Natural killer cell (primary cell): Measurements from ENCODE around the gene FMN1. TPM values are rescaled to one million over a fixed set of nuclear protein-coding genes. Genes with fewer than 3 reads are reported as not detected.
A peak's percentile ranks its signal among the peaks of the same experiment; 100 is the strongest.

ENCODE experiments used
- ATAC-seq, 3 donors: fragments of 150-1000 bp in 2 of 3; fragments of 200-7000 bp in 1 of 3; cut with Tn5 transposase; 1 replicate in 1 of 3; 2 replicates in 2 of 3; pipeline ENCODE4 v1.10.0; 2021; ENCODE audit warnings: mild to moderate bottlenecking in 2 of 3, moderate library complexity in 2 of 3
- DNase-seq, 2 donors: peaks; one replicate each; pipeline versions ENCODE4 v3.0.0 to v3.0.0-alpha.2; 2013 to 2021; ENCODE audit warnings: mixed read lengths in 1 of 2
- H3K27ac ChIP-seq: one replicate; pipeline ENCODE4 v1.5.1; 2013; ENCODE audit warnings: mild to moderate bottlenecking, low read length
- H3K27me3 ChIP-seq: one replicate; pipeline ENCODE4 v1.6.1; 2013; ENCODE audit warnings: low read length; ENCODE audit not compliant: control insufficient read depth, insufficient read depth
- H3K36me3 ChIP-seq: one replicate; pipeline ENCODE4 v1.6.1; 2013; ENCODE audit warnings: low read length; ENCODE audit not compliant: control insufficient read depth, insufficient read depth
- H3K4me1 ChIP-seq: one replicate; pipeline ENCODE4 v1.6.1; 2013; ENCODE audit warnings: low read length; ENCODE audit not compliant: control insufficient read depth, insufficient read depth
- H3K4me3 ChIP-seq: one replicate; pipeline ENCODE4 v1.5.1; 2013; ENCODE audit warnings: low read length
- H3K9me3 ChIP-seq: one replicate; pipeline ENCODE4 v1.6.1; 2013; ENCODE audit warnings: low read length; ENCODE audit not compliant: control insufficient read depth, insufficient read depth
- H3K27ac Mint-ChIP-seq, 2 donors: one replicate each; pipeline ENCODE4 v1.8.0; 2022; ENCODE audit warnings: mild to moderate bottlenecking in 2 of 2, mixed read lengths in 2 of 2, moderate library complexity in 1 of 2
- H3K27me3 Mint-ChIP-seq, 2 donors: one replicate each; pipeline ENCODE4 v1.8.0; 2022; ENCODE audit warnings: low read depth in 2 of 2, mixed read lengths in 2 of 2
- H3K36me3 Mint-ChIP-seq: one replicate; pipeline ENCODE4 v1.8.0; 2022; ENCODE audit warnings: mixed read lengths
- H3K4me1 Mint-ChIP-seq, 2 donors: one replicate each; pipeline ENCODE4 v1.8.0; 2022; ENCODE audit warnings: mixed read lengths in 2 of 2
- H3K4me3 Mint-ChIP-seq: one replicate; pipeline ENCODE4 v1.8.0; 2022; ENCODE audit warnings: mild to moderate bottlenecking, moderate library complexity, mixed read lengths
- H3K9me3 Mint-ChIP-seq, 2 donors: one replicate each; pipeline ENCODE4 v1.8.0; 2022; ENCODE audit warnings: mixed read lengths in 2 of 2
- CTCF ChIP-seq: fragments of 200-600 bp; IDR thresholded peaks from one replicate; pipeline ENCODE4 v1.8.0; 2022; ENCODE audit warnings: antibody characterized with exemption
- WGBS: methylation state at CpG from one replicate; pipeline ENCODE4 v1.1.7; 2013; ENCODE audit warnings: missing lambda C conversion rate; ENCODE audit not compliant: insufficient coverage; 5-methylcytosine and 5-hydroxymethylcytosine counted together
- intact Hi-C: fragments of 100-400 bp; cut with micrococcal nuclease; formaldehyde crosslinking; loops from one replicate; pipeline ENCODE4 v1.14.2; 2022
- total RNA-seq, 4 donors: library from RNA; stranded (reverse); fragments of 120-200 nt in 1 of 4; gene quantifications; one replicate each; pipeline versions ENCODE4 v1.2.3 to v1.2.4, GENCODE V29; 2013 to 2022

FMN1 gene
- total RNA-seq, 3 donors from 2014 or later (not counting 1 experiment from before 2014, with no cell fraction given): 2.0 to 19.2 (median 2.2) TPM

GRCh38 chr15:33135355-33135781 is 59.1 kb downstream of the FMN1 start:
- Mint-ChIP-seq H3K27ac (no peak overlapping the region), H3K4me3 (no peak overlapping the region), H3K4me1 (peaks cover 0 to 5% of the 10 kb centered on the region in 2 donors), H3K9me3 (no peaks in the 10 kb centered on the region), H3K36me3 (no peaks in the 10 kb centered on the region), H3K27me3 (peaks cover 0 to 34% of the 10 kb centered on the region in 2 donors)
- no peak for DNase-seq
- H3K4me1 ChIP-seq: no peaks in the 10 kb centered on the region
- no peaks in the 10 kb centered on the region for H3K9me3 ChIP-seq
- no peak for TF ChIP-seq CTCF
- ATAC-seq: no peak
- no peak overlapping the region for H3K27ac ChIP-seq
- H3K27me3 ChIP-seq: no peaks in the 10 kb centered on the region
- H3K4me3 ChIP-seq: no peak overlapping the region
- no peaks in the 10 kb centered on the region for H3K36me3 ChIP-seq
- 64% methylated on average over 5 of the region's 5 CpGs for WGBS
- intact Hi-C loops: no loop called here

GRCh38 chr15:33132722-33133345 is 61.7 kb downstream of the FMN1 start:
- Histone ChIP-seq H3K9me3 (no peaks in the 10 kb centered on the region), H3K27ac (no peak overlapping the region), H3K4me1 (no peaks in the 10 kb centered on the region), H3K4me3 (no peak overlapping the region), H3K36me3 (no peaks in the 10 kb centered on the region), H3K27me3 (no peaks in the 10 kb centered on the region)
- H3K4me3 Mint-ChIP-seq: no peak overlapping the region
- DNase-seq (peak in 1 of 2 donors; percentile 59), ATAC-seq (no peak)
- peaks cover 0 to 26% of the 10 kb centered on the region in 2 donors for H3K27me3 Mint-ChIP-seq
- 93% methylated on average over 3 of the region's 3 CpGs for WGBS
- intact Hi-C loops: loop anchor here (1.0 to 5.0 kb wide), 3 partner anchors 47 to 471 kb away; no protein-coding TSS in a partner anchor
- TF ChIP-seq CTCF: peak; percentile 51
- H3K4me1 Mint-ChIP-seq: peaks cover 0 to 7% of the 10 kb centered on the region in 2 donors
- H3K27ac Mint-ChIP-seq: no peak overlapping the region
- H3K36me3 Mint-ChIP-seq: no peaks in the 10 kb centered on the region
- peaks cover 0 to 1% of the 10 kb centered on the region in 2 donors for H3K9me3 Mint-ChIP-seq

GRCh38 chr15:33132233-33132580 is 62.3 kb downstream of the FMN1 start:
- no peaks in the 10 kb centered on the region for H3K36me3 Mint-ChIP-seq
- ATAC-seq (no peak), DNase-seq (no peak)
- H3K27me3 Mint-ChIP-seq: peaks cover 0 to 19% of the 10 kb centered on the region in 2 donors
- Histone ChIP-seq H3K4me1 (no peaks in the 10 kb centered on the region), H3K27me3 (no peaks in the 10 kb centered on the region), H3K36me3 (no peaks in the 10 kb centered on the region), H3K9me3 (no peaks in the 10 kb centered on the region), H3K4me3 (no peak overlapping the region), H3K27ac (no peak overlapping the region)
- no peak overlapping the region for H3K4me3 Mint-ChIP-seq
- WGBS: 95% methylated on average over 2 of the region's 3 CpGs
- no peak overlapping the region for H3K27ac Mint-ChIP-seq
- intact Hi-C loops: loop anchor here (1.0 to 5.0 kb wide), 3 partner anchors 46 to 470 kb away; no protein-coding TSS in a partner anchor
- no peak for TF ChIP-seq CTCF
- peaks cover 0 to 2% of the 10 kb centered on the region in 2 donors for H3K9me3 Mint-ChIP-seq
- peaks cover under 1 to 13% of the 10 kb centered on the region in 2 donors for H3K4me1 Mint-ChIP-seq
